Keratinocyte (primary cell): ENCODE measurements around the gene HAUS1. TPM values are rescaled to one million over a fixed set of nuclear protein-coding genes. Genes with fewer than 3 reads are reported as not detected.
A peak's percentile ranks its signal among the peaks of the same experiment; 100 is the strongest.

ENCODE experiments used
- DNase-seq: peaks from one replicate; pipeline ENCODE4 v3.0.0-alpha.2; 2011; ENCODE audit warnings: low read depth, missing footprints, low spot score
- FAIRE-seq: peaks from 2 replicates; lab custom pipeline; 2011; peaks lifted over from hg19 to GRCh38; lab: Jason Lieb, UNC
- H2AFZ ChIP-seq: 2 replicates; pipeline ENCODE4 v1.6.0; 2012; ENCODE audit warnings: low read length, control low read depth, inconsistent platforms; ENCODE audit not compliant: control insufficient read depth
- H3K27ac ChIP-seq: 2 replicates; pipeline ENCODE4 v1.5.1; 2011; ENCODE audit warnings: low read length; ENCODE audit not compliant: control insufficient read depth, insufficient read depth
- H3K27me3 ChIP-seq: 3 replicates; pipeline ENCODE4 v1.6.0; 2011; ENCODE audit warnings: low read length; ENCODE audit not compliant: control insufficient read depth, insufficient read depth; ENCODE audit errors: extremely low read depth
- H3K36me3 ChIP-seq, 2 experiments: 2 replicates in 1 of 2; 3 replicates in 1 of 2; pipeline ENCODE4 v1.5.1; 2011; ENCODE audit warnings: low read length in 2 of 2, mild to moderate bottlenecking in 1 of 2; ENCODE audit not compliant: control insufficient read depth in 2 of 2, insufficient read depth in 2 of 2; ENCODE audit errors: extremely low read depth in 1 of 2
- H3K4me1 ChIP-seq: 3 replicates; pipeline ENCODE4 v1.5.1; 2011; ENCODE audit warnings: low read length; ENCODE audit not compliant: control insufficient read depth, insufficient read depth; ENCODE audit errors: extremely low read depth
- H3K4me2 ChIP-seq: 3 replicates; pipeline ENCODE4 v1.6.0; 2011; ENCODE audit warnings: low read depth, low read length; ENCODE audit not compliant: control insufficient read depth, insufficient read depth; ENCODE audit errors: extremely low read depth
- H3K4me3 ChIP-seq, 3 experiments: fragments of 200-600 bp in 1 of 3; sonication (generic) in 1 of 3; 2 replicates in 2 of 3; 3 replicates in 1 of 3; pipeline ENCODE4 v1.5.1; 2011 to 2016; ENCODE audit warnings: low read length in 3 of 3, mild to moderate bottlenecking in 3 of 3, control low read depth in 2 of 3, inconsistent platforms in 1 of 3, low read depth in 1 of 3, mixed read lengths in 1 of 3, mixed run types in 1 of 3, moderate library complexity in 1 of 3; ENCODE audit not compliant: control insufficient read depth in 2 of 3, insufficient read depth in 2 of 3; ENCODE audit errors: extremely low read depth in 1 of 3
- H3K79me2 ChIP-seq: 2 replicates; pipeline ENCODE4 v1.6.0; 2012; ENCODE audit warnings: low read length; ENCODE audit not compliant: control insufficient read depth, insufficient read depth
- H3K9ac ChIP-seq: 3 replicates; pipeline ENCODE4 v1.6.0; 2011; ENCODE audit warnings: low read length; ENCODE audit not compliant: control insufficient read depth, insufficient read depth; ENCODE audit errors: extremely low read depth
- H3K9me1 ChIP-seq: 3 replicates; pipeline ENCODE4 v1.6.0; 2011; ENCODE audit warnings: low read length; ENCODE audit not compliant: control insufficient read depth, insufficient read depth; ENCODE audit errors: extremely low read depth
- H3K9me3 ChIP-seq: 2 replicates; pipeline ENCODE4 v1.5.1; 2012; ENCODE audit warnings: low read depth, low read length; ENCODE audit not compliant: control insufficient read depth
- H4K20me1 ChIP-seq: 3 replicates; pipeline ENCODE4 v1.6.0; 2011; ENCODE audit warnings: low read length; ENCODE audit not compliant: control insufficient read depth, insufficient read depth; ENCODE audit errors: extremely low read depth
- CTCF ChIP-seq, 3 experiments: IDR thresholded peaks in 1 of 3; conservative IDR thresholded peaks in 1 of 3; optimal IDR thresholded peaks in 1 of 3; 2 replicates in 2 of 3; 3 replicates in 1 of 3; pipeline versions ENCODE3 to v1.5.1; 2011; ENCODE audit warnings: low read length in 3 of 3, mild to moderate bottlenecking in 3 of 3, moderate library complexity in 2 of 3, control low read depth in 1 of 3, inconsistent platforms in 1 of 3; ENCODE audit not compliant: insufficient read depth in 2 of 3; ENCODE audit errors: extremely low read depth in 1 of 3
- EZH2 ChIP-seq: IDR thresholded peaks from one replicate; pipeline ENCODE4 v1.6.1; 2012; ENCODE audit warnings: inconsistent platforms, mild to moderate bottlenecking, low read length, moderate library complexity
- dilution Hi-C: fragments of 300-500 bp; cut with MboI; formaldehyde crosslinking; loops from one replicate; pipeline ENCODE4 v1.7.0; 2020; ENCODE audit warnings: low sequenced_read_pairs; ENCODE audit not compliant: extremely low pct_ligation_motif_present
- polyA plus RNA-seq, 5 experiments: library from polyadenylated mRNA; depleted of rRNA in 3 of 5; stranded (reverse) in 3 of 5; stranded (forward) in 1 of 5; unstranded in 1 of 5; fragments of >200 nt; gene quantifications; 1 replicate in 1 of 5; 2 replicates in 3 of 5; 3 replicates in 1 of 5; pipeline versions ENCODE4 v1.2.1 to v1.2.3, GENCODE V29; 2011 to 2012; ENCODE audit warnings: missing spikeins in 2 of 5, low read depth in 1 of 5, low replicate concordance in 1 of 5

The HAUS1 gene
- polyA plus RNA-seq, 1 donor (not counting 4 experiments of a cell fraction or from before 2014, with no cell fraction given) = 39.5 TPM

- TF ChIP-seq EZH2 (no peak), CTCF (optimal IDR thresholded peaks at IDR 0.05 in 1 of 3, IDR thresholded peaks at IDR 0.05 in 1 of 3, conservative IDR thresholded peaks at IDR 0.05 in 1 of 3; ENCODE audit: extremely low read depth in 1 of 3, insufficient read depth in 2 of 3, low read length in 3 of 3) (no peak)
- Histone ChIP-seq H3K36me3 (peaks cover 4 to 11% of the 10 kb centered on the region in 2 experiments), H3K9me3 (no peaks in the 10 kb centered on the region), H3K4me1 (peaks cover 10% of the 10 kb centered on the region), H3K27me3 (no peaks in the 10 kb centered on the region), H3K4me3 (peak overlapping the region; percentile 72 to 99 (median 97)), H3K9ac (peak overlapping the region; percentile 98), H3K79me2 (peaks cover 55% of the 10 kb centered on the region), H3K9me1 (no peaks in the 10 kb centered on the region), H2AFZ (peak overlapping the region; percentile 96), H4K20me1 (no peaks in the 10 kb centered on the region), H3K4me2 (peak overlapping the region; percentile 97), H3K27ac (peak overlapping the region; percentile 92)
- dilution Hi-C loops = no loop called here
- DNase-seq = no peak
- FAIRE-seq = no peak
Observed at GRCh38 chr18:46097431-46097800, 6.8 kb upstream of the HAUS1 start.

- Histone ChIP-seq H3K4me3 (peak within 1 kb of the TSS; percentile 72 to 99 (median 97)), H3K79me2 (peaks cover 49% of the 10 kb centered on the region), H3K9ac (peak within 1 kb of the TSS; percentile 98), H4K20me1 (no peaks in the 10 kb centered on the region), H2AFZ (peak within 1 kb of the TSS; percentile 96), H3K9me1 (no peaks in the 10 kb centered on the region), H3K9me3 (no peaks in the 10 kb centered on the region), H3K36me3 (peaks cover 4 to 11% of the 10 kb centered on the region in 2 experiments), H3K27ac (peak within 1 kb of the TSS; percentile 92), H3K4me1 (peaks cover 10% of the 10 kb centered on the region), H3K27me3 (no peaks in the 10 kb centered on the region), H3K4me2 (peak within 1 kb of the TSS; percentile 97)
- no peak for FAIRE-seq
- DNase-seq = no peak
- dilution Hi-C loops = no loop called here
- no peak for TF ChIP-seq EZH2
- peak in 1 of 3 experiments; percentile 19 for TF ChIP-seq CTCF (optimal IDR thresholded peaks at IDR 0.05 in 1 of 3, IDR thresholded peaks at IDR 0.05 in 1 of 3, conservative IDR thresholded peaks at IDR 0.05 in 1 of 3; ENCODE audit: extremely low read depth in 1 of 3, insufficient read depth in 2 of 3, low read length in 3 of 3)
Observed at GRCh38 chr18:46097801-46098615, 6.2 kb upstream of the HAUS1 start, which contains the start of gene ATP5F1A. ATP5F1A (minus strand) TSS chr18:46098296; CDS start chr18:46098231, 65 bp downstream.
